ENCODE data around the gene ALK.

GRCh38 chr2:29524652-29525051 is 396.7 kb downstream of the ALK start:
- no peak for TF ChIP-seq POLR2A (IDR thresholded peaks at IDR 0.05)
- no peak for TF ChIP-seq CTCF (IDR thresholded peaks at IDR 0.05)
